NAMALWA (cell line): ENCODE data around the gene KCNA2.

Experiments used
- DNase-seq: peaks from one replicate; pipeline ENCODE4 v3.0.0-alpha.2; 2015; ENCODE audit warnings: low spot score

Gene KCNA2

DNA sequence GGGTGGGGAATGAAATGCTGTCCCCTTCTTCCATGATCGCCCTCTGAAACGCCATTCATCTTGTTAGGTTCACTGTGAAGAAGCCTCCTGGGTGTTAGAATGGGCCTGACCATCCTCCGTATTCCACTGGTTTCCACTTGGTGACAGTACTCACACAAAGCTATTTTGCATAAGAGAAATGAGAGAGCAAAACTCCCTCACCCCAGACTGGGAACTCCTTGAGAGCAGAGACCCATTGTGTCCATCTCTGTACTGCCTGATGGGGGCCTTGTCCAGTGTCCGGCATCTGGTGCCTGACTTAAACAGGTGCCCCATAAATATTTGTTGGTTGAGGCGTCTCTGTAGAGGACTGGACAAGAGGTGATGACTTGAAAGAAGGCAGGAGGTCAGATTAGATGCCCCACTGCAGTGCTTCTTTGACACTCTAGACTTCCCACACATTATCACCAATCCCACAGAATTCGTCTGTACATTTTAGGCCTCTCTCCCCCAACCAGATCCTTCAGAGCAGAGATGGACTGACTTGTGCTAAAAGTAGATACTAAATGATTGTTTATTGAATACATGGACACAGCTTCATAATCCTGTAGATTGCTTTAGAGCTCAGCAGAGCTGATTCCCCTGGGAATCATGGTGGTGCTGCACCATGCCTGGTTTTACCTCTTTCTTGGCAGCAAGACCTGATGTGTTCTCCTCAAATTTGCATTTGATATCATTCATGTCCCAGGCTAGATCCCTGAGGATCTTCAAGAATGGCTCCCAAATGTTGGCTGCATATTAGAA, 22.4 kb upstream of the KCNA2 start:
- DNase-seq: no peak

DNA sequence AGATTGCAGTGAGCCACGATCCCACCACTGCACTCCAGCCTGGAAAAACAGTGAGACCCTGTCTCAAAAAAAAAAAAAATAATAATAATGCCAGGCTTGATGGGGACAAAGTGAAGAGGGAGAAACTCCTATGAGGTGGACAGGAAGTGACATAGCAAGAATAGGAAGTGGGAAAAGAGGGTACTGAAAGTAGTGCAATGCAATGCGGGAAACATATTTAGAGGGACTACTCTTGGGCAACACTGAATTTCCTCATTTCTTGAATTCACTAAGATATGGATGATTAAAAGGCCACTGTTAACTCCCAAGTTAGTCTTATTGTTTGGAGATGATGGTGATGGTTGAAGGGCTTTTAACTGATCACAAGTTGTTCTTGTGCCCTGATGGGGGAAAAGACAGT, 21.6 kb upstream of the KCNA2 start:
- no peak for DNase-seq

GRCh38 chr1:110626889-110627288, 20.7 kb upstream of the KCNA2 start:
- DNase-seq: no peak

GRCh38 chr1:110620686-110621085, 14.5 kb upstream of the KCNA2 start:
- DNase-seq: no peak

- DNase-seq: no peak
Observed at GRCh38 chr1:110620250-110620615, 14.1 kb upstream of the KCNA2 start.

DNA sequence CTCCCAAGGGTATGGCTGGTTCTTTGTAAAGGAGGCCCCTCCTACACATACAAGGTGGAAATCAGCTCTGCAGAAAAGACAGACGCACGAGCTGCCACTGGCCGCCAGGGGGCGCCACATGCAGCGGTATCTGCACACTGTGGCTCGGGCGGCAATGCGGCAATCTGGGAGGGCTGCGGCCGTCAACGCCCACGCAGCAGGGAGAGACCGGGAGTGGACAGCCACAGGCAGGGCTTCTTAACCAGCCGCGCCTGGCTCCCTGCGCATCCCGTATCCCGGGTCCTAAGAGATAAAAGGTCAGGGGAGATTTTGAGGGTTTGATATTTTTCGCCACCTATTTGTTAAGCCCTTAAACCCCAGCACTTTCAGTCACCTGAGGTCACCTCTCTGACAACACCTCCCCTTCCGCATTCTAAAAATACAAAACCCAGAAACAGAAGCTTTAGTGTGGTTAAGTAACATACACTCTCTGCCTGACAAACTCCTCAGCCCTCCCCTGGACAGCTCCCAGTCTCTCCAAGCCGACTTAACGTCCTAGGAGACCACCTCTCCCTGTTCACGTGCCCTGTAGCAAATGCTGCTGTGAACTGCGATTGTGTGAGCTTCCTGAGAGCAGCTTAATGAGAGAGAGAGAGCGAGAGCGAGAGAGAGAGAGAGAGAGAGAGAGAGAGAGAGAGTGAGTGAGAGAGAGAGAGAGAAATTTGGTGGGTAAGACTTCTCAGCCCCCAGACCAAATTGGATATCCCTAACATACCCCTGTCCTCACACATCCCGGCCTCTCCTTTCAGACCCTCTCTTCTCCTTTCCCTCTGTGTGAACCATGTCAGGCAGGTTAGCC, 13.5 kb upstream of the KCNA2 start:
- DNase-seq: peak; percentile 87

GRCh38 chr1:110618668-110619067, 12.5 kb upstream of the KCNA2 start:
- DNase-seq: no peak

- DNase-seq: no peak
Observed at GRCh38 chr1:110617589-110617988, 11.4 kb upstream of the KCNA2 start.

GRCh38 chr1:110617116-110617515, 11.0 kb upstream of the KCNA2 start:
- DNase-seq: no peak

GRCh38 chr1:110616587-110616986, 10.4 kb upstream of the KCNA2 start:
- DNase-seq: no peak

DNA sequence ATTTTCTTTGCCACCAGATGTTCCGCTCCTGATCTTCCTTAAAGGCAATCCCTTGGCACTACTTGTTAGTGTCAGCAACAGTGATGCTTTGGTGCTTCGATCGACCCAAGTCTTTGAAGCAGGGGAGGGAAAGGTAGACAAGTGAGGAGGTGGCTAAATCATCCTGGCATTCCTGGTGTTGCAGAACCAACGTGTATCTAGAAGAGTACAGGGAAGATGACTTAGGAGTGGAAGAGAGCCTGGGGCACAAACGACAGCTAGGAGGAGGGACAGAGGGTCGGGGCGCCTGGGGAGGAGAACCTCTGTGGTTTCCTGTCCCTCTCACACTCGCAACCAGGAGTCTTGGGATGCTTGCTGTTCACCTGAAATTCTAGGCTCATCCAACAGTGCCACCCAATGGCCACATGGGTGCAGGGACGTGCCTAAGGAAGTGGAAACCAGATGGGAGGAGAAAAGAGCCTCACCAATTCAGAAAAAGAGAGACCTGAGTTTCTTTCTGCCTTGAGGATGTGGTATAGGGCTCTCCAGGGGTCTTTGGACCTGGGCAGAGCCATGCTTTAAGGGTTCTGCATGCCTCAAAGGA, 9.5 kb upstream of the KCNA2 start:
- peak; percentile 66 for DNase-seq

GRCh38 chr1:110612060-110612745, 6.0 kb upstream of the KCNA2 start:
- DNase-seq: no peak

DNA sequence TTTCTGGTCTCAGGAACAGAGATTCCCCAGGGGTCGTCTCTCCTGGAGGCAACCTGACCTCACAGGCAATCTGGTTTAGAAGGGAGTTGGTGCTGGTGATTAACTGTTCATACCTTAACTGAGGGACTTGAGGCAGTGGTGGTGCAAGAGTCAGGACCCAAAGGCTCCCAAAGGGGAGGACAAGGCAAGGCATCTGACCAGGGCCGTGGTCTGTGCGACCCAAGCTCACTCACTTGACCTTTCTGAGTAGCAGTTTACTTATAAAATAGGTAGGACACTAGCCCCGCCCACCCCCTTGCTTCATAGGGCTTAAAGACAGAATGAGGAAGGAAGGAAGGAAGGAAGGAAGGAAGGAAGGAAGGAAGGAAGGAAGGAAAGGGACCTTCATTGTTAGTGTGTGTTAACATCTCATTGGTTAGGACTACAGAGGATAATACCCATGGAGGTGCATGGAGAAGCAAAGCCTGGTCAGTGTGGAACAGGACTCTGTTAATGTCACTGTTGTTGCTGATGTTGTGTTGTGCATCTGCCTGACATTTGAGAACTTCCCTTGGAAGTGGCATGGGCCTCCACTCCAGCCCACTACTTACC, 4.6 kb upstream of the KCNA2 start:
- DNase-seq: no peak

DNA sequence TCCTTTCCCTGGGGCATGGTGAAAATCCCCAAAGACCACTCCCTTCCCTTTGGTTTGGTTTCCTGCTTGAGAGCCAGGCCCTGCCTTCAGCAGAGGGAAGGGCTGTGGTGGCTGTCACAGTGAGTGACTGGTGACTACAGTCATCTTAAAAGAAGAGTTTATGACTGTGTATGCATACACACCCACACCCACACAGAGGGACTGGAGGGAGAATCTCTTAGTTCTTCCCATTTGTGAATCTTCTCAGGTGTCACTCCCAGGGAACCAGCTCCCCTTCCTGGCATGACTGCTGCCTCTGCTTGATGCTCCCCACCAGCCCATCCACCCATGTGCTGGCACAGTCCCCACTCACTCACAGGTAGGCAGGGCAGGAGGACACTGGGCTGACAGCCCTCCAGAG, 3.9 kb upstream of the KCNA2 start:
- DNase-seq: no peak

- DNase-seq: no peak
Observed at GRCh38 chr1:110608247-110608646, 2.1 kb upstream of the KCNA2 start.

GRCh38 chr1:110607536-110608230, 1.5 kb upstream of the KCNA2 start:
- no peak for DNase-seq

DNA sequence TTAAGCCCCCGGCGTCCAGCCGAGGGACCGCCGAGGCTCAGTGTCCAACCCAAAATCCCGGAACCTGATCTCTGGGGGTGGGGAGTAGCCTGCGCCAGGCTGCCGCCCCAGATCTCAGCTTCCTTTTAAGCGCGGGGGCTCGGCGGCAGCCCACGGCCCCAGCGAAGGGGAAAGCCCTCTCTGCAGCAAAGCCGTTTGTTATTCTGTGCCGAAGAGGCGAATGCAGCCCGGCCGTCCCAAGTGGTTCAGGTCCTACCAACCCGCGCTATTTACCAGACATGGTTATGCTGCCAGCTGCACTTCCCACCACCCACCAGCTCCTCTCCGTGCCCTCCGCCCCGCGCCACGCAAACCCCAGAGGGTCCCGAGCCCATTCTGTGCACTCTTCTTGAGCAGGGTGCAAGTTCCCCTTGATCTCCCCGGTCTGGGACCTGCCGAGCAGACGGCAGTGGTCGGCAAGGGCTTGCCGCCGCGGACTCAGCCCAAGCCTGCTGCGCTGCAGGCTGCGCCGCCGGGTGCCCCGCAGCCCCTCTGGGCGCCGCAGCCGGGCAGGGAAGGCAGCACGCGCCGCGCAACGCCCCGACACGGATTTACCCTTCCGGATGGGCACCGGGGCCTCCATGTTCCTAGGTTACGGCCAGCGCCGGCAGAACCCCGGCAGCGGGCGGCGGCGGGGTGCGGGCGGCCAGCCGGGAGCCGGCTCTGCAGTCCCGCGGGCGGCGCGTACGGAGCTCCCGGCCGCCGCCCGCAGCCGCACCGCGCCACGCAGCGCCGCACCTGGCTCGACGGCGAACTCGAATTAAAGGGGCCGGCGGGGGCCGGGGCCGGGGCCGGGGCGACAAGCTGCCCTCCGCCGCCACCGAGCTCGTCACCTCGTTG, 738 bp upstream of the KCNA2 start:
- no peak for DNase-seq

- DNase-seq: no peak
Observed at GRCh38 chr1:110605446-110605845, 712 bp downstream of the KCNA2 start.

DNA sequence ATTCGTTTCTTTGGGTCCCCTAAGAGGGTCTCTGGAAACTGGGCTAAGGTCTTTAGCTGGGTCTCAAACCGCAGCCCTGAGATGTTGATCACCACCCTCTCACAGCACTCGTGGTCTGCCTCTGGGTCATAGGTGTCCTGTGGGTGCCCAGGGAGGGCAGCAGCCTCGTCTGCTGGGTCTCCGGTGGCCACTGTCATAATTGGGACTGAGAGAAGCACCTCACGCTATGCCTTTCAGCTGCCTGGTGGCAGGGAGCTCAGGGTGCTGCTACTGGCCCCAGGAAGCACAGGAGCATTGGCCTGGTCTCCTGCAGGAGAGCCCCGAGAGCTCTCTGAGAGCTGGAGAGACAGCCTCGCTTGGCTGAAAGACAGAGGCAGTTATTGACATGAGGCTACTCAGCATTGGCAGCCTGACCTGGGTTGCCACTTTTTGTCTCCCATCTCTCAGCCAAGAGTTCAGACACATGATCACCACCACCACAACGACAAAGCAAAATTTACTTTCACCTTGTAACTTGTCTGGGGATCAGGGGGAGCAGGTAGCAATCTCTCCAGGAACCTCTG, 1.5 kb downstream of the KCNA2 start:
- no peak for DNase-seq

DNA sequence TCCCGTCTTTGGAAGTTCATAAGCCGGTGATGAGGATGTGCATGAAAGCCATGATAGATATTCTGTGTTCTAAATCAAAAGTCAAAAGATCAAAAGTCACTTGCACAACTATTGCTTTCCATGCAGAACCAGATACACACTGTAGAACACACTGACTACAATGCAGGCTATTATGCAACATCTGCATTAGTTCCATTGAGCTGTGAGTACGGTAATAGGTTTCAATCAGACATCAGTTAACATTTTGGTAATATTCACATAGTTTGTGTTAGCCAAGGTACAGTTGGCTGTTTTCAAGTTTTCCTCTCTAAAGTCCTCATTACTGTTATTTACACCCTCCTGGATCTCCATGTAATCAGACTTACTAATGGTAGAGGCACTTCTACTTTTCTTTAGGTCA, 3.1 kb downstream of the KCNA2 start:
- DNase-seq: no peak
